Activated CD4-positive, alpha-beta T cell treated with anti-CD3 and anti-CD28 coated beads for 1 hour (primary cell): ENCODE data around the gene SOX5.
"Not testable (repeated sequence)": the region's sequence is repeated elsewhere in the genome, so short reads cannot be mapped to it uniquely, and the experiment has no call there.

Experiments used
- DNase-seq: peaks from one replicate; pipeline ENCODE4 v3.0.0-alpha.2; 2020

Gene SOX5

GRCh38 chr12:23533699-23534098 is 415.8 kb downstream of the SOX5 start:
- no peak for DNase-seq

GRCh38 chr12:23533265-23533664 is 416.2 kb downstream of the SOX5 start:
- DNase-seq: no peak

- DNase-seq: no peak
Observed at GRCh38 chr12:23528316-23528715, 421.2 kb downstream of the SOX5 start.

GRCh38 chr12:23525450-23526072 is 423.9 kb downstream of the SOX5 start:
- DNase-seq: no peak

- no peak for DNase-seq
Observed at GRCh38 chr12:23523339-23523738, 426.1 kb downstream of the SOX5 start.

- not testable (repeated sequence) for DNase-seq
Observed at GRCh38 chr12:23519444-23519843, 430.0 kb downstream of the SOX5 start.

- DNase-seq: not testable (repeated sequence)
Observed at GRCh38 chr12:23515785-23516184, 433.7 kb downstream of the SOX5 start.

- DNase-seq: no peak
Observed at GRCh38 chr12:23510484-23510883, 439.0 kb downstream of the SOX5 start.

GRCh38 chr12:23509832-23510231 is 439.6 kb downstream of the SOX5 start:
- DNase-seq: not testable (repeated sequence)

GRCh38 chr12:23507785-23508184 is 441.7 kb downstream of the SOX5 start:
- DNase-seq: not testable (repeated sequence)

GRCh38 chr12:23505736-23506135 is 443.7 kb downstream of the SOX5 start:
- DNase-seq: not testable (repeated sequence)

- no peak for DNase-seq
Observed at GRCh38 chr12:23504641-23505399, 444.6 kb downstream of the SOX5 start.

GRCh38 chr12:23504043-23504442 is 445.4 kb downstream of the SOX5 start:
- no peak for DNase-seq

GRCh38 chr12:23503544-23503943 is 445.9 kb downstream of the SOX5 start:
- no peak for DNase-seq

- DNase-seq: no peak
Observed at GRCh38 chr12:23502259-23502658, 447.2 kb downstream of the SOX5 start.

GRCh38 chr12:23495472-23495871 is 454.0 kb downstream of the SOX5 start:
- DNase-seq: no peak

GRCh38 chr12:23493672-23494071 is 455.8 kb downstream of the SOX5 start:
- DNase-seq: no peak

GRCh38 chr12:23491029-23491428 is 458.4 kb downstream of the SOX5 start:
- DNase-seq: not testable (repeated sequence)

- DNase-seq: no peak
Observed at GRCh38 chr12:23488130-23488529, 461.3 kb downstream of the SOX5 start.

GRCh38 chr12:23484238-23484637 is 465.2 kb downstream of the SOX5 start:
- no peak for DNase-seq

GRCh38 chr12:23482571-23482970 is 466.9 kb downstream of the SOX5 start:
- no peak for DNase-seq
